ENCODE data around the gene TBC1D8. TPM values are rescaled to one million over a fixed set of nuclear protein-coding genes. Genes with fewer than 3 reads are reported as not detected.

Gene TBC1D8
- total and polyA plus RNA-seq, 2 of the 13 experiments (the other 11 are each of a cell fraction or from before 2014, with no cell fraction given) = 45.1 to 95.4 TPM

DNA sequence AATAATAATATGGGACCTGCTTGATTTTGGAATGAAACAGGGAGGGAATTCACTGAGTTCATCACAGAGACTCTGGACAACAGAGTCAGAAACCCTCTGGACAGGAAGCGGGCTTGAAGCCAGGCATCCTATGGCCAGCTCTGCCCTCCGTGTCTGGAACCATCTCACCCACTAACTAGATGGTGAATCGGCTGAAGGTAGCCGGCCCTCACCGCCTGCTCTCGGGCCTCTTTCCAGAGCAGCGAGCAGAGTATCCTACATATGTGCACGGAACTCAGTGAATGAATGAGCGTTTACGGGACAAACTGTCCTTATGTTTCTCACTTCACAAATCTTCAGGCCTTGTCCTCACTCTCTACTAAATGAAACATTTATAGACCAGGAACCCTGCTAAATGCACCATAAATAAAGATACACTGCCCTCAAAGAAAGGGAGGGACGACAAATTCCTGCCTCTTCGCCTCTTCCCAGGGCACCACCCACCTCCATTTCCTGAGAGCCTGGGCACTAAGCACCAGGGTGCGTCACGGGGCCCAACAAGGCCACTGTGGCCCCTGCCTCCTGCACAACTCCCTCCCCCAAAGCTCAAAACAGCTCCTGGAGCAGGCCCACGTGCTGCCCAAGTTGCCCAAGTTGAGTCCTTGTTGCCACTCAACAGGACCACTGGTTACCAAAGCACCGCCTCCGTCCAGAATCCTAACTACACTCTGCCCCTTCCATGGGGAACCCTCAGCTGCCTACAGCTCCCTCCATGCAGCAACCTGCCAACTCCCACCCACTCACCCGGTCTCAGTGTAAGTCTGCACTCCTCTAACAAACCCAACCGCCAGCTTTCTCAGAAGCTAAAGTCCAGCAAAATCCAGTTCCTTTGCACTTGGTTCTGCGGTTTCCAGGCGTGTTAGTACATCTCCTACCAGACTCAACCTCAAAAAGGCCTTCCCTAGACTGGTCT lies 1.7 kb downstream of the TBC1D8 start (continued):
- TF ChIP-seq SKI (IDR thresholded peaks at IDR 0.05; ENCODE audit: partially characterized antibody) (no peak), ZNF768 (CRISPR knock-in tag; IDR thresholded peaks at IDR 0.05) (no peak; the same call in 1 of the 2 replicates), ZNF7 (CRISPR knock-in tag; IDR thresholded peaks at IDR 0.05) (no peak), RARG (CRISPR knock-in tag; IDR thresholded peaks at IDR 0.05; ENCODE audit: low read depth) (no peak), HES4 (CRISPR knock-in tag; IDR thresholded peaks at IDR 0.05; ENCODE audit: borderline replicate concordance) (no peak), ZFP1 (CRISPR knock-in tag; IDR thresholded peaks at IDR 0.05) (no peak), RARA (CRISPR knock-in tag; IDR thresholded peaks at IDR 0.05) (peak; percentile 8; the same call in 1 of the 2 replicates), HNRNPLL (IDR thresholded peaks at IDR 0.05; ENCODE audit: low read depth, low read length, poor library complexity, severe bottlenecking) (peak; percentile 50), ZNF790 (CRISPR knock-in tag; IDR thresholded peaks at IDR 0.05; ENCODE audit: borderline replicate concordance) (no peak), LCORL (IDR thresholded peaks at IDR 0.05) (no peak), LCORL (CRISPR knock-in tag; IDR thresholded peaks at IDR 0.05) (peak; percentile 6; the same call in 1 of the 2 replicates), ASH2L (IDR thresholded peaks at IDR 0.05; ENCODE audit: insufficient read length, low read depth, low read length) (peak; percentile 39), NFRKB (IDR thresholded peaks at IDR 0.05) (no peak), ZNF776 (CRISPR knock-in tag; IDR thresholded peaks at IDR 0.05) (no peak), ZNF317 (CRISPR knock-in tag; IDR thresholded peaks at IDR 0.05) (peak; percentile 22; the same call in 1 of the 2 replicates), JUNB (CRISPR knock-in tag; IDR thresholded peaks at IDR 0.05; ENCODE audit: borderline replicate concordance) (no peak), ZNF30 (CRISPR knock-in tag; IDR thresholded peaks at IDR 0.05) (no peak), SMYD3 (CRISPR knock-in tag; IDR thresholded peaks at IDR 0.05) (no peak), ZFP90 (CRISPR knock-in tag; IDR thresholded peaks at IDR 0.05; ENCODE audit: borderline replicate concordance) (no peak), NBN (conservative IDR thresholded peaks at IDR 0.05) (no peak), MIER2 (CRISPR knock-in tag; IDR thresholded peaks at IDR 0.05) (no peak), GATA4 (IDR thresholded peaks at IDR 0.05; ENCODE audit: borderline replicate concordance, low read depth) (no peak), ARHGAP35 (CRISPR knock-in tag; IDR thresholded peaks at IDR 0.05; ENCODE audit: borderline replicate concordance) (no peak)
- TF ChIP-seq, protein P1, sequence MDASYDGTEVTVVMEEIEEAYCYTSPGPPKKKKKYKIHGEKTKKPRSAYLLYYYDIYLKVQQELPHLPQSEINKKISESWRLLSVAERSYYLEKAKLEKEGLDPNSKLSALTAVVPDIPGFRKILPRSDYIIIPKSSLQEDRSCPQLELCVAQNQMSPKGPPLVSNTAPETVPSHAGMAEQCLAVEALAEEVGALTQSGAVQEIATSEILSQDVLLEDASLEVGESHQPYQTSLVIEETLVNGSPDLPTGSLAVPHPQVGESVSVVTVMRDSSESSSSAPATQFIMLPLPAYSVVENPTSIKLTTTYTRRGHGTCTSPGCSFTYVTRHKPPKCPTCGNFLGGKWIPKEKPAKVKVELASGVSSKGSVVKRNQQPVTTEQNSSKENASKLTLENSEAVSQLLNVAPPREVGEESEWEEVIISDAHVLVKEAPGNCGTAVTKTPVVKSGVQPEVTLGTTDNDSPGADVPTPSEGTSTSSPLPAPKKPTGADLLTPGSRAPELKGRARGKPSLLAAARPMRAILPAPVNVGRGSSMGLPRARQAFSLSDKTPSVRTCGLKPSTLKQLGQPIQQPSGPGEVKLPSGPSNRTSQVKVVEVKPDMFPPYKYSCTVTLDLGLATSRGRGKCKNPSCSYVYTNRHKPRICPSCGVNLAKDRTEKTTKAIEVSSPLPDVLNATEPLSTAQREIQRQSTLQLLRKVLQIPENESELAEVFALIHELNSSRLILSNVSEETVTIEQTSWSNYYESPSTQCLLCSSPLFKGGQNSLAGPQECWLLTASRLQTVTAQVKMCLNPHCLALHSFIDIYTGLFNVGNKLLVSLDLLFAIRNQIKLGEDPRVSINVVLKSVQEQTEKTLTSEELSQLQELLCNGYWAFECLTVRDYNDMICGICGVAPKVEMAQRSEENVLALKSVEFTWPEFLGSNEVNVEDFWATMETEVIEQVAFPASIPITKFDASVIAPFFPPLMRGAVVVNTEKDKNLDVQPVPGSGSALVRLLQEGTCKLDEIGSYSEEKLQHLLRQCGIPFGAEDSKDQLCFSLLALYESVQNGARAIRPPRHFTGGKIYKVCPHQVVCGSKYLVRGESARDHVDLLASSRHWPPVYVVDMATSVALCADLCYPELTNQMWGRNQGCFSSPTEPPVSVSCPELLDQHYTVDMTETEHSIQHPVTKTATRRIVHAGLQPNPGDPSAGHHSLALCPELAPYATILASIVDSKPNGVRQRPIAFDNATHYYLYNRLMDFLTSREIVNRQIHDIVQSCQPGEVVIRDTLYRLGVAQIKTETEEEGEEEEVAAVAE (CRISPR knock-in tag; IDR thresholded peaks at IDR 0.05; ENCODE audit: borderline replicate concordance) = no peak; the same call in 1 of the 2 replicates
- TF ChIP-seq, protein P2, sequence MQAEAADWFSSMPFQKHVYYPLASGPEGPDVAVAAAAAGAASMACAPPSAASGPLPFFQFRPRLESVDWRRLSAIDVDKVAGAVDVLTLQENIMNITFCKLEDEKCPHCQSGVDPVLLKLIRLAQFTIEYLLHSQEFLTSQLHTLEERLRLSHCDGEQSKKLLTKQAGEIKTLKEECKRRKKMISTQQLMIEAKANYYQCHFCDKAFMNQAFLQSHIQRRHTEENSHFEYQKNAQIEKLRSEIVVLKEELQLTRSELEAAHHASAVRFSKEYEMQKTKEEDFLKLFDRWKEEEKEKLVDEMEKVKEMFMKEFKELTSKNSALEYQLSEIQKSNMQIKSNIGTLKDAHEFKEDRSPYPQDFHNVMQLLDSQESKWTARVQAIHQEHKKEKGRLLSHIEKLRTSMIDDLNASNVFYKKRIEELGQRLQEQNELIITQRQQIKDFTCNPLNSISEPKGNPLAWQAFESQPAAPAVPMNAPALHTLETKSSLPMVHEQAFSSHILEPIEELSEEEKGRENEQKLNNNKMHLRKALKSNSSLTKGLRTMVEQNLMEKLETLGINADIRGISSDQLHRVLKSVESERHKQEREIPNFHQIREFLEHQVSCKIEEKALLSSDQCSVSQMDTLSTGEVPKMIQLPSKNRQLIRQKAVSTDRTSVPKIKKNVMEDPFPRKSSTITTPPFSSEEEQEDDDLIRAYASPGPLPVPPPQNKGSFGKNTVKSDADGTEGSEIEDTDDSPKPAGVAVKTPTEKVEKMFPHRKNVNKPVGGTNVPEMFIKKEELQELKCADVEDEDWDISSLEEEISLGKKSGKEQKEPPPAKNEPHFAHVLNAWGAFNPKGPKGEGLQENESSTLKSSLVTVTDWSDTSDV (CRISPR knock-in tag; IDR thresholded peaks at IDR 0.05) = no peak

All from HepG2 (cell line).